H1 (cell line): ENCODE data around the gene SLC35E4. TPM values are rescaled to one million over a fixed set of nuclear protein-coding genes. Genes with fewer than 3 reads are reported as not detected.

ENCODE experiments used
- ASH2L ChIP-seq: fragments of 200-600, 300-600 bp; sonication (generic); IDR thresholded peaks from one replicate; pipeline ENCODE4 v1.7.1; 2017; ENCODE audit warnings: low read length
- BRCA1 ChIP-seq: IDR thresholded peaks from 2 replicates; pipeline ENCODE4 v1.6.1; 2012; ENCODE audit warnings: low read depth, low read length, improper control_type of control experiment
- EP300 ChIP-seq, 2 experiments: IDR thresholded peaks; 1 replicate in 1 of 2; 2 replicates in 1 of 2; pipeline ENCODE4 v1.6.1; 2011 to 2012; ENCODE audit warnings: low read depth in 2 of 2, low read length in 2 of 2, mild to moderate bottlenecking in 2 of 2, borderline replicate concordance in 1 of 2, inconsistent platforms in 1 of 2, moderate library complexity in 1 of 2
- GTF2F1 ChIP-seq: IDR thresholded peaks from 2 replicates; pipeline ENCODE4 v1.6.1; 2012; ENCODE audit warnings: low read depth, low read length, improper control_type of control experiment, borderline replicate concordance
- HDAC2 ChIP-seq, 2 experiments: fragments of 300-600 bp in 1 of 2; sonication (generic) in 1 of 2; IDR thresholded peaks; 2 replicates each; pipeline ENCODE4 v1.6.1; 2011 to 2012; ENCODE audit warnings: low read depth in 2 of 2, low read length in 2 of 2, mild to moderate bottlenecking in 2 of 2, moderate library complexity in 2 of 2, borderline replicate concordance in 1 of 2, inconsistent platforms in 1 of 2
- RNF2 ChIP-seq: fragments of 200-900, 300-1000 bp; sonication (generic); IDR thresholded peaks from 2 replicates; pipeline ENCODE4 v1.7.1; 2016; ENCODE audit warnings: borderline replicate concordance, low read depth, mild to moderate bottlenecking, antibody characterized with exemption, low read length; ENCODE audit not compliant: poor library complexity, severe bottlenecking; ENCODE audit errors: missing control alignments
- polyA plus RNA-seq, 7 experiments: library from polyadenylated mRNA; depleted of rRNA in 3 of 7; stranded (reverse) in 5 of 7; unstranded in 2 of 7; fragments of >200 nt in 5 of 7; fragments of 200-250 nt in 2 of 7; gene quantifications; 1 replicate in 5 of 7; 2 replicates in 1 of 7; 4 replicates in 1 of 7; pipeline versions ENCODE4 v1.2.1 to v1.2.3, GENCODE V29; 2011 to 2013; ENCODE audit warnings: missing spikeins in 2 of 7, mixed read lengths in 2 of 7
- total RNA-seq: library from RNA; stranded (reverse); fragmentation: NEBNext Ultra II Directional; extraction: Animal tissue kit (Norgen Biotek cat#: 25700); gene quantifications from 2 replicates; pipeline ENCODE4 v1.2.1, GENCODE V29; 2021
- TF ChIP-seq, protein P1 (sequence below): fragments of 300-600 bp; sonication (generic); IDR thresholded peaks from 2 replicates; pipeline ENCODE4 v1.7.1; 2012; ENCODE audit warnings: low read length, moderate library complexity, mild to moderate bottlenecking, inconsistent platforms; ENCODE audit not compliant: insufficient replicate concordance
- TF ChIP-seq, protein P2 (sequence below), 3 experiments: IDR thresholded peaks; 1 replicate in 2 of 3; 2 replicates in 1 of 3; pipeline versions ENCODE4 v1.5.1 to v1.6.1; 2011; ENCODE audit warnings: low read length in 3 of 3, mild to moderate bottlenecking in 3 of 3, inconsistent platforms in 2 of 3, low read depth in 1 of 3, moderate library complexity in 1 of 3; ENCODE audit not compliant: insufficient read depth in 1 of 3; ENCODE audit errors: control extremely low read depth in 1 of 3

SLC35E4 gene
- total and polyA plus RNA-seq, 2 of the 8 experiments (the other 6 are each of a cell fraction or from before 2014, with no cell fraction given): 5.1 to 5.6 TPM

DNA sequence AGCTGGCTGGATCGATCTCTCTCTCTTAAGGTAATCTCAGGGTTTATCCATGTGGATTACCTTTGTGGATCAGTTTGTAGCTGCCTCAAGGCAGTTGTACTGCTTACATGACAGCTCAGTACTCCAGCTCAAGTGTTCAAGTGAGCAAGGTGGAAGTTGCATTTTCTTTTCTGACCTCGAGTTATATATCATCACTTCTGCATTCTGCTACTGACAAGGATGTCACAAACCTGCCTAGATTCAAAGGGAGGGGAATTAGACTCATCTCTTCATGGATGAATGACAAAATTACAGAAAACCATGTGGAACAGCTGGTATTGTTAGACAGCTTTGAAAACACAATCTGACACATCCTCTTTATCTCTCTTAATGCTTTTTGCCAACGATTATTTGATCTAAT is 34.7 kb upstream of the SLC35E4 start (continued):
- TF ChIP-seq, protein P1, sequence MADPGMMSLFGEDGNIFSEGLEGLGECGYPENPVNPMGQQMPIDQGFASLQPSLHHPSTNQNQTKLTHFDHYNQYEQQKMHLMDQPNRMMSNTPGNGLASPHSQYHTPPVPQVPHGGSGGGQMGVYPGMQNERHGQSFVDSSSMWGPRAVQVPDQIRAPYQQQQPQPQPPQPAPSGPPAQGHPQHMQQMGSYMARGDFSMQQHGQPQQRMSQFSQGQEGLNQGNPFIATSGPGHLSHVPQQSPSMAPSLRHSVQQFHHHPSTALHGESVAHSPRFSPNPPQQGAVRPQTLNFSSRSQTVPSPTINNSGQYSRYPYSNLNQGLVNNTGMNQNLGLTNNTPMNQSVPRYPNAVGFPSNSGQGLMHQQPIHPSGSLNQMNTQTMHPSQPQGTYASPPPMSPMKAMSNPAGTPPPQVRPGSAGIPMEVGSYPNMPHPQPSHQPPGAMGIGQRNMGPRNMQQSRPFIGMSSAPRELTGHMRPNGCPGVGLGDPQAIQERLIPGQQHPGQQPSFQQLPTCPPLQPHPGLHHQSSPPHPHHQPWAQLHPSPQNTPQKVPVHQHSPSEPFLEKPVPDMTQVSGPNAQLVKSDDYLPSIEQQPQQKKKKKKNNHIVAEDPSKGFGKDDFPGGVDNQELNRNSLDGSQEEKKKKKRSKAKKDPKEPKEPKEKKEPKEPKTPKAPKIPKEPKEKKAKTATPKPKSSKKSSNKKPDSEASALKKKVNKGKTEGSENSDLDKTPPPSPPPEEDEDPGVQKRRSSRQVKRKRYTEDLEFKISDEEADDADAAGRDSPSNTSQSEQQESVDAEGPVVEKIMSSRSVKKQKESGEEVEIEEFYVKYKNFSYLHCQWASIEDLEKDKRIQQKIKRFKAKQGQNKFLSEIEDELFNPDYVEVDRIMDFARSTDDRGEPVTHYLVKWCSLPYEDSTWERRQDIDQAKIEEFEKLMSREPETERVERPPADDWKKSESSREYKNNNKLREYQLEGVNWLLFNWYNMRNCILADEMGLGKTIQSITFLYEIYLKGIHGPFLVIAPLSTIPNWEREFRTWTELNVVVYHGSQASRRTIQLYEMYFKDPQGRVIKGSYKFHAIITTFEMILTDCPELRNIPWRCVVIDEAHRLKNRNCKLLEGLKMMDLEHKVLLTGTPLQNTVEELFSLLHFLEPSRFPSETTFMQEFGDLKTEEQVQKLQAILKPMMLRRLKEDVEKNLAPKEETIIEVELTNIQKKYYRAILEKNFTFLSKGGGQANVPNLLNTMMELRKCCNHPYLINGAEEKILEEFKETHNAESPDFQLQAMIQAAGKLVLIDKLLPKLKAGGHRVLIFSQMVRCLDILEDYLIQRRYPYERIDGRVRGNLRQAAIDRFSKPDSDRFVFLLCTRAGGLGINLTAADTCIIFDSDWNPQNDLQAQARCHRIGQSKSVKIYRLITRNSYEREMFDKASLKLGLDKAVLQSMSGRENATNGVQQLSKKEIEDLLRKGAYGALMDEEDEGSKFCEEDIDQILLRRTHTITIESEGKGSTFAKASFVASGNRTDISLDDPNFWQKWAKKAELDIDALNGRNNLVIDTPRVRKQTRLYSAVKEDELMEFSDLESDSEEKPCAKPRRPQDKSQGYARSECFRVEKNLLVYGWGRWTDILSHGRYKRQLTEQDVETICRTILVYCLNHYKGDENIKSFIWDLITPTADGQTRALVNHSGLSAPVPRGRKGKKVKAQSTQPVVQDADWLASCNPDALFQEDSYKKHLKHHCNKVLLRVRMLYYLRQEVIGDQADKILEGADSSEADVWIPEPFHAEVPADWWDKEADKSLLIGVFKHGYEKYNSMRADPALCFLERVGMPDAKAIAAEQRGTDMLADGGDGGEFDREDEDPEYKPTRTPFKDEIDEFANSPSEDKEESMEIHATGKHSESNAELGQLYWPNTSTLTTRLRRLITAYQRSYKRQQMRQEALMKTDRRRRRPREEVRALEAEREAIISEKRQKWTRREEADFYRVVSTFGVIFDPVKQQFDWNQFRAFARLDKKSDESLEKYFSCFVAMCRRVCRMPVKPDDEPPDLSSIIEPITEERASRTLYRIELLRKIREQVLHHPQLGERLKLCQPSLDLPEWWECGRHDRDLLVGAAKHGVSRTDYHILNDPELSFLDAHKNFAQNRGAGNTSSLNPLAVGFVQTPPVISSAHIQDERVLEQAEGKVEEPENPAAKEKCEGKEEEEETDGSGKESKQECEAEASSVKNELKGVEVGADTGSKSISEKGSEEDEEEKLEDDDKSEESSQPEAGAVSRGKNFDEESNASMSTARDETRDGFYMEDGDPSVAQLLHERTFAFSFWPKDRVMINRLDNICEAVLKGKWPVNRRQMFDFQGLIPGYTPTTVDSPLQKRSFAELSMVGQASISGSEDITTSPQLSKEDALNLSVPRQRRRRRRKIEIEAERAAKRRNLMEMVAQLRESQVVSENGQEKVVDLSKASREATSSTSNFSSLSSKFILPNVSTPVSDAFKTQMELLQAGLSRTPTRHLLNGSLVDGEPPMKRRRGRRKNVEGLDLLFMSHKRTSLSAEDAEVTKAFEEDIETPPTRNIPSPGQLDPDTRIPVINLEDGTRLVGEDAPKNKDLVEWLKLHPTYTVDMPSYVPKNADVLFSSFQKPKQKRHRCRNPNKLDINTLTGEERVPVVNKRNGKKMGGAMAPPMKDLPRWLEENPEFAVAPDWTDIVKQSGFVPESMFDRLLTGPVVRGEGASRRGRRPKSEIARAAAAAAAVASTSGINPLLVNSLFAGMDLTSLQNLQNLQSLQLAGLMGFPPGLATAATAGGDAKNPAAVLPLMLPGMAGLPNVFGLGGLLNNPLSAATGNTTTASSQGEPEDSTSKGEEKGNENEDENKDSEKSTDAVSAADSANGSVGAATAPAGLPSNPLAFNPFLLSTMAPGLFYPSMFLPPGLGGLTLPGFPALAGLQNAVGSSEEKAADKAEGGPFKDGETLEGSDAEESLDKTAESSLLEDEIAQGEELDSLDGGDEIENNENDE: no peak
- TF ChIP-seq ASH2L (no peak), EP300 (IDR thresholded peaks at IDR 0.05; ENCODE audit: borderline replicate concordance in 1 of 2, low read depth in 2 of 2, low read length in 2 of 2) (no peak), HDAC2 (IDR thresholded peaks at IDR 0.05; ENCODE audit: borderline replicate concordance in 1 of 2, low read depth in 2 of 2, low read length in 2 of 2) (no peak), BRCA1 (no peak), RNF2 (no peak), GTF2F1 (no peak)
- TF ChIP-seq, protein P2, sequence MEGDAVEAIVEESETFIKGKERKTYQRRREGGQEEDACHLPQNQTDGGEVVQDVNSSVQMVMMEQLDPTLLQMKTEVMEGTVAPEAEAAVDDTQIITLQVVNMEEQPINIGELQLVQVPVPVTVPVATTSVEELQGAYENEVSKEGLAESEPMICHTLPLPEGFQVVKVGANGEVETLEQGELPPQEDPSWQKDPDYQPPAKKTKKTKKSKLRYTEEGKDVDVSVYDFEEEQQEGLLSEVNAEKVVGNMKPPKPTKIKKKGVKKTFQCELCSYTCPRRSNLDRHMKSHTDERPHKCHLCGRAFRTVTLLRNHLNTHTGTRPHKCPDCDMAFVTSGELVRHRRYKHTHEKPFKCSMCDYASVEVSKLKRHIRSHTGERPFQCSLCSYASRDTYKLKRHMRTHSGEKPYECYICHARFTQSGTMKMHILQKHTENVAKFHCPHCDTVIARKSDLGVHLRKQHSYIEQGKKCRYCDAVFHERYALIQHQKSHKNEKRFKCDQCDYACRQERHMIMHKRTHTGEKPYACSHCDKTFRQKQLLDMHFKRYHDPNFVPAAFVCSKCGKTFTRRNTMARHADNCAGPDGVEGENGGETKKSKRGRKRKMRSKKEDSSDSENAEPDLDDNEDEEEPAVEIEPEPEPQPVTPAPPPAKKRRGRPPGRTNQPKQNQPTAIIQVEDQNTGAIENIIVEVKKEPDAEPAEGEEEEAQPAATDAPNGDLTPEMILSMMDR (IDR thresholded peaks at IDR 0.05; ENCODE audit: control extremely low read depth in 1 of 3, insufficient read depth in 1 of 3, low read depth in 1 of 3, low read length in 3 of 3): no peak
